Subcutaneous abdominal adipose tissue (tissue), 5 donors: ENCODE results near the gene ACOT7.
A peak's percentile ranks its signal among the peaks of the same experiment; 100 is the strongest.
"Not testable (repeated sequence)": the region's sequence is repeated elsewhere in the genome, so short reads cannot be mapped to it uniquely, and the experiment has no call there.

ENCODE experiments used
- H3K27ac ChIP-seq: one replicate; pipeline ENCODE4 v1.7.0; 2013; ENCODE audit warnings: low read depth, mild to moderate bottlenecking, inconsistent platforms, low read length, moderate library complexity
- H3K27me3 ChIP-seq, 5 donors: one replicate each; pipeline ENCODE4 v1.7.0; 2013; ENCODE audit warnings: low read length in 5 of 5, inconsistent platforms in 1 of 5; ENCODE audit not compliant: control insufficient read depth in 5 of 5, insufficient read depth in 4 of 5
- H3K36me3 ChIP-seq, 5 donors: one replicate each; pipeline ENCODE4 v1.7.0; 2013; ENCODE audit warnings: low read length in 5 of 5; ENCODE audit not compliant: control insufficient read depth in 5 of 5, insufficient read depth in 5 of 5
- H3K4me1 ChIP-seq, 5 donors: one replicate each; pipeline ENCODE4 v1.7.0; 2013; ENCODE audit warnings: low read length in 5 of 5, mild to moderate bottlenecking in 3 of 5, moderate library complexity in 1 of 5; ENCODE audit not compliant: control insufficient read depth in 5 of 5, insufficient read depth in 5 of 5
- H3K4me3 ChIP-seq, 5 donors: one replicate each; pipeline ENCODE4 v1.7.0; 2013; ENCODE audit warnings: low read length in 5 of 5, low read depth in 1 of 5
- H3K9ac ChIP-seq, 5 donors: one replicate each; pipeline ENCODE4 v1.7.0; 2013; ENCODE audit warnings: low read length in 5 of 5, mild to moderate bottlenecking in 4 of 5, moderate library complexity in 3 of 5
- H3K9me3 ChIP-seq, 5 donors: one replicate each; pipeline ENCODE4 v1.7.0; 2013; ENCODE audit warnings: low read length in 5 of 5; ENCODE audit not compliant: control insufficient read depth in 5 of 5
- donor health status: healthy.
- donor health status: healthy.
- donor health status: healthy.
- donor health status: healthy.
- donor health status: healthy.

ACOT7 gene

GRCh38 chr1:6397844-6398441 is 4.4 kb upstream of the ACOT7 start:
- no peak overlapping the region for H3K27ac ChIP-seq
- H3K27me3 ChIP-seq = peaks cover 0 to 5% (median 0%) of the 10 kb centered on the region in 5 donors

GRCh38 chr1:6396998-6397397 is 3.4 kb upstream of the ACOT7 start:
- no peaks in the 10 kb centered on the region for H3K9me3 ChIP-seq
- H3K36me3 ChIP-seq = no peaks in the 10 kb centered on the region
- H3K9ac ChIP-seq = no peak overlapping the region
- peaks cover 0 to 5% (median 0%) of the 10 kb centered on the region in 5 donors for H3K27me3 ChIP-seq
- H3K27ac ChIP-seq = no peak overlapping the region
- peaks cover 2 to 15% (median 14%) of the 10 kb centered on the region in 5 donors for H3K4me1 ChIP-seq
- H3K4me3 ChIP-seq = no peak overlapping the region

More at GRCh38 chr1:6397844-6398441, 4.4 kb upstream of the ACOT7 start:
- H3K9ac ChIP-seq = no peak overlapping the region
- H3K4me3 ChIP-seq = no peak overlapping the region
- no peaks in the 10 kb centered on the region for H3K9me3 ChIP-seq
- peaks cover 2 to 7% (median 6%) of the 10 kb centered on the region in 5 donors for H3K4me1 ChIP-seq
- H3K36me3 ChIP-seq = no peaks in the 10 kb centered on the region

GRCh38 chr1:6395781-6396244 is 2.2 kb upstream of the ACOT7 start:
- H3K4me3 ChIP-seq, H3K27me3 ChIP-seq, H3K9me3 ChIP-seq, H3K36me3 ChIP-seq, H3K27ac ChIP-seq, H3K9ac ChIP-seq: not testable (repeated sequence)
- peaks cover 2 to 17% (median 15%) of the 10 kb centered on the region in 5 donors for H3K4me1 ChIP-seq

- H3K27ac ChIP-seq, H3K9ac ChIP-seq, H3K36me3 ChIP-seq, H3K27me3 ChIP-seq, H3K9me3 ChIP-seq, H3K4me3 ChIP-seq: not testable (repeated sequence)
- H3K4me1 ChIP-seq = peaks cover 2 to 17% (median 15%) of the 10 kb centered on the region in 5 donors
Measured at GRCh38 chr1:6395130-6395529, 1.6 kb upstream of the ACOT7 start.

GRCh38 chr1:6392809-6393399 is 663 bp downstream of the ACOT7 start:
- H3K27me3 ChIP-seq = no peaks in the 10 kb centered on the region
- no peaks in the 10 kb centered on the region for H3K36me3 ChIP-seq
- H3K4me1 ChIP-seq = peaks cover 2 to 17% (median 15%) of the 10 kb centered on the region in 5 donors
- H3K27ac ChIP-seq = peak overlapping the region; percentile 80
- H3K9me3 ChIP-seq = no peaks in the 10 kb centered on the region
- H3K4me3 ChIP-seq = peak overlapping the region in 4 of 5 donors; percentile 36 to 76 (median 52)
- peak overlapping the region in 3 of 5 donors; percentile 39 to 62 (median 53) for H3K9ac ChIP-seq

GRCh38 chr1:6391951-6392808 is 1.4 kb downstream of the ACOT7 start:
- H3K9me3 ChIP-seq = no peaks in the 10 kb centered on the region
- H3K9ac ChIP-seq = peak overlapping the region in 3 of 5 donors; percentile 39 to 62 (median 53)
- H3K27ac ChIP-seq = no peak overlapping the region
- H3K4me1 ChIP-seq = peaks cover 2 to 17% (median 15%) of the 10 kb centered on the region in 5 donors
- no peaks in the 10 kb centered on the region for H3K27me3 ChIP-seq
- peak overlapping the region in 4 of 5 donors; percentile 36 to 76 (median 46) for H3K4me3 ChIP-seq
- H3K36me3 ChIP-seq = no peaks in the 10 kb centered on the region

- Histone ChIP-seq H3K27me3 (no peaks in the 10 kb centered on the region), H3K4me1 (peaks cover 2 to 18% (median 16%) of the 10 kb centered on the region in 5 donors), H3K4me3 (no peak overlapping the region), H3K27ac (no peak overlapping the region), H3K9ac (no peak overlapping the region), H3K9me3 (no peaks in the 10 kb centered on the region), H3K36me3 (no peaks in the 10 kb centered on the region)
Measured at GRCh38 chr1:6389971-6390370, 3.6 kb downstream of the ACOT7 start.

GRCh38 chr1:6386371-6386949 is 7.1 kb downstream of the ACOT7 start:
- Histone ChIP-seq H3K9me3 (no peaks in the 10 kb centered on the region), H3K9ac (no peak overlapping the region), H3K27ac (no peak overlapping the region), H3K4me1 (peaks cover 0 to 5% (median 4%) of the 10 kb centered on the region in 5 donors), H3K4me3 (no peak overlapping the region), H3K36me3 (no peaks in the 10 kb centered on the region), H3K27me3 (no peaks in the 10 kb centered on the region)

- Histone ChIP-seq H3K27me3 (no peaks in the 10 kb centered on the region), H3K9ac (no peak overlapping the region), H3K36me3 (no peaks in the 10 kb centered on the region), H3K27ac (no peak overlapping the region), H3K4me1 (peaks cover 0 to 5% (median 4%) of the 10 kb centered on the region in 5 donors), H3K9me3 (no peaks in the 10 kb centered on the region), H3K4me3 (no peak overlapping the region)
Measured at GRCh38 chr1:6385488-6386191, 7.9 kb downstream of the ACOT7 start.
